NCI-H2196 (cell line): Measurements from ENCODE around the gene RPS27L.

Source experiments
- DNase-seq: peaks from one replicate; lab custom pipeline; 2025; ENCODE audit not compliant: unreplicated experiment; lab: John Stamatoyannopoulos, UW

Gene RPS27L

GRCh38 chr15:63157118-63157843 lies at the start of gene RPS27L:
Gene RPS27L, minus strand, starts transcription at chr15:63157477. Its CDS starts 72 bp downstream, at chr15:63157405.
- DNase-seq, result peak; percentile 70

- no peak for DNase-seq
Measured at GRCh38 chr15:63206079-63206478, 48.8 kb upstream of the RPS27L start.

- no peak for DNase-seq
Measured at GRCh38 chr15:63203451-63204090, 46.3 kb upstream of the RPS27L start.

- no peak for DNase-seq
Measured at GRCh38 chr15:63202861-63203260, 45.6 kb upstream of the RPS27L start.

- no peak for DNase-seq
Measured at GRCh38 chr15:63200464-63201249, 43.4 kb upstream of the RPS27L start.

GRCh38 chr15:63198371-63199250 lies 41.3 kb upstream of the RPS27L start:
- no peak for DNase-seq

GRCh38 chr15:63197626-63198025 lies 40.3 kb upstream of the RPS27L start:
- no peak for DNase-seq

GRCh38 chr15:63196842-63197241 lies 39.6 kb upstream of the RPS27L start:
- no peak for DNase-seq

GRCh38 chr15:63195569-63196015 lies 38.3 kb upstream of the RPS27L start:
- DNase-seq, result no peak

- DNase-seq, result no peak
Measured at GRCh38 chr15:63194880-63195568, 37.7 kb upstream of the RPS27L start.

- DNase-seq, result no peak
Measured at GRCh38 chr15:63194302-63194701, 37.0 kb upstream of the RPS27L start.

GRCh38 chr15:63192619-63193206 lies 35.4 kb upstream of the RPS27L start:
- DNase-seq, result no peak

GRCh38 chr15:63191895-63192618 lies 34.8 kb upstream of the RPS27L start:
- DNase-seq, result no peak

GRCh38 chr15:63190769-63191649 lies 33.7 kb upstream of the RPS27L start:
- no peak for DNase-seq

GRCh38 chr15:63189941-63190768 lies 32.9 kb upstream of the RPS27L start:
- DNase-seq, result no peak

GRCh38 chr15:63188926-63189871 lies 31.9 kb upstream of the RPS27L start, which contains the start of gene RAB8B:
Gene RAB8B, plus strand, starts transcription at chr15:63189606. Its CDS starts 19 bp downstream, at chr15:63189625.
- DNase-seq, result peak; percentile 86
